ENCODE data around the gene MGMT.

The MGMT gene

GRCh38 chr10:129455625-129456024 lies 11.4 kb upstream of the MGMT start:
- DNase-seq (ENCODE audit: low read depth in 2 of 2), result no peak

- no peak for DNase-seq (ENCODE audit: low read depth in 2 of 2)
Measured at GRCh38 chr10:129459762-129460539, 7.1 kb upstream of the MGMT start.

DNA sequence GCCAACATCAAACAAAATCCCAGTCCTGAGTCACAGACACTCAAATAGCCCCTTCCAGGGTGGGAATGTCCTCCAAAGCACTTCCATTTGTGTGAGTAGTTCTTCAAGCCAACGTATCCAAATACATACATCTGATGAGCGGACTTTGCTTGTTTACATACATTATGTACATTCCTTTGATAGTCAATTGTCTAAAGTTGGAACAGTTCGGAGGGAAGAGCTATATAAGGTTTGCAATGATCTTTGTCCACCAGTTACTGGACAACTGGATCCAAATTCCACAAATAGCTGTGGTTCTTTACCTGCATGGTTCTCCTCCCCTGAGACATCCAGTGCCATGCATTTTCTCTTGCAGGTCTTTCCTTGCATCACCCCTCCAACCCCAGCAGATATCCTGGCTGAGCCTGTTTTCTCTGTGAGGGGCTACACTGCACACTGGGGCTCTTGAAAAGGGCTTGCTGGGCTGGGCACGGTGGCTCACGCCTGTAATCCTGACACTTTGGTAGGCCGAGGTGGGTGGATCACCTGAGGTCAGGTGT lies 4.7 kb upstream of the MGMT start:
- DNase-seq (ENCODE audit: low read depth in 2 of 2), result no peak

DNA sequence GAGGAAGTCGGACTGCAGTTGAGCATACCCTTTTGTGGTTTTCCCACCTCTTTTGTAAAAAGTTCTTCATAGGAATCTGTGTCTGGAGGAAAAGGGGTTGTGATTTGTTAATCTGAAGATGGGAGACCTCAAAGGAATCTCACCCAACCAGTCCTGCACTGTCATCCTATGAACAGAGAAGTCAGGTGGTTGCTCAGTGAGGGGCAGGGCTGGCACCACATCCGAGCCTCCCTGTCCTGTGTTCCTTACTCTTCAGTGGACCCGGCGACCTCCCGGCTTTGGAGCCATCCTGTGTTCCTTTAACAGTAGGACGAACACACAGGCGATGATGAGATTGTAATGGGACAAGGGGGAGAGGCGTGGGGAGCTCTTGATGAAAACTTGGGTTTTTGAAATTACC lies 2.8 kb upstream of the MGMT start:
- no peak for DNase-seq (ENCODE audit: low read depth in 2 of 2)

- DNase-seq (ENCODE audit: low read depth in 2 of 2), result no peak
Measured at GRCh38 chr10:129465796-129466702, 992 bp upstream of the MGMT start.

GRCh38 chr10:129467359-129468064 lies 471 bp downstream of the MGMT start:
- no peak for DNase-seq (ENCODE audit: low read depth in 2 of 2)

GRCh38 chr10:129468187-129468586 lies 1.1 kb downstream of the MGMT start:
- DNase-seq (ENCODE audit: low read depth in 2 of 2), result no peak

GRCh38 chr10:129470103-129470851 lies 3.2 kb downstream of the MGMT start:
- no peak for DNase-seq (ENCODE audit: low read depth in 2 of 2)

DNA sequence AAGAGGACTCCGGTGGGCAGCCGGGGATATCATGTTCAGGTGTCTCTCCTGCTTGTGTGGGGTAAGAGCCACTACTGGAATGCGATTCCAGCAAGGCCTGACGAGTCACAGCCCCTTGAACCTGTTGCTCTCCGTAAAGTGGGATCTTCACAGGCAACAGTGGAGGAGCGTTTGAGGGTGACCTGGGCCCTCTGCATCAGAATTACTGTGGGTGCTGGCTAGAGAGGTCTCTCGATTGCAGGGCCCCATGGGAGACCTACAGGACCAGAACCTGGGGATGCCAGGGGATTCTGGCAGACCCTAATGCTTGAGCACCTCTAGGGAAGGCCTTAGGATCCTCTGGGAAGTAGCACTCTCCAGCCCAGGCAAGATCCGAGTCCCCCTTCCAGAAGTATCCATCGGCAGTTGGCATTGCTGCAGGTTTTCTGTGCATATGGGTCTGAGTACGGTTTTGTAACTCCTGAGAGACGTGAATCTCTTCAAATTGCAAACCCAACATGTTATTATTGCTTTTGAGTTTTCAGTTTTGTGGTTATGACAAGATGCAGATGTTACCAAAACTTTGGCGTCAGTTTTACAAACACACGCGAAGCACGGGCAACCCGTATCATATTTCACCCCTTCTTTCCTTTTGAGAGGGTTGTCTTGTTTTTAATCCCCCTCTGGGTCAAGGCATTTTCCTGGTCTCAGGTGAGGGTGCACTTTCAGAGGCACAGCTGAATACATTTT lies 4.6 kb downstream of the MGMT start:
- DNase-seq (ENCODE audit: low read depth in 2 of 2), result no peak

GRCh38 chr10:129472696-129473555 lies 5.9 kb downstream of the MGMT start:
- no peak for DNase-seq (ENCODE audit: low read depth in 2 of 2)

DNA sequence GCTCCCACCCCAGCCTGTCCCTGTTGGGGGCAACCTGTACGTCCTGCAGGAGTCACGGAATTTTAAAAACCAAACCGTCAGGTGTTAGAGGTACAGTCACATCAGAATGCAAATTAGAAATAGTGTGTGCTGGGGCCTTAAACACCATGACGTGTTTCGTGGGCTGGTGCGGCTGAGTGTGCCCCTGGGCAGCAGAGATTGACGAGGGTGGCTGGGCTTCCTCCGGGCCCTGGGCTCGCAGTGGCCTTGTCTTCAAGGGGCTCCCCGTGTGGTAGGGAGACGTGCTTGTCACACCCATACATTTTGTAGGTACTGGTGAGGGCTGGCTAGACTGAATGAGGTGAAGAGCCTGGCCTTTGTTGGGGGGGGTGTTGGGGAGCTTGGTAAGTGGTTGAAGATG lies 7.6 kb downstream of the MGMT start:
- DNase-seq (ENCODE audit: low read depth in 2 of 2), result no peak

GRCh38 chr10:129476431-129476830 lies 9.4 kb downstream of the MGMT start:
- DNase-seq (ENCODE audit: low read depth in 2 of 2), result no peak

- no peak for DNase-seq (ENCODE audit: low read depth in 2 of 2)
Measured at GRCh38 chr10:129477051-129477450, 10.0 kb downstream of the MGMT start.

GRCh38 chr10:129481641-129482040 lies 14.6 kb downstream of the MGMT start:
- DNase-seq (ENCODE audit: low read depth in 2 of 2), result no peak

DNA sequence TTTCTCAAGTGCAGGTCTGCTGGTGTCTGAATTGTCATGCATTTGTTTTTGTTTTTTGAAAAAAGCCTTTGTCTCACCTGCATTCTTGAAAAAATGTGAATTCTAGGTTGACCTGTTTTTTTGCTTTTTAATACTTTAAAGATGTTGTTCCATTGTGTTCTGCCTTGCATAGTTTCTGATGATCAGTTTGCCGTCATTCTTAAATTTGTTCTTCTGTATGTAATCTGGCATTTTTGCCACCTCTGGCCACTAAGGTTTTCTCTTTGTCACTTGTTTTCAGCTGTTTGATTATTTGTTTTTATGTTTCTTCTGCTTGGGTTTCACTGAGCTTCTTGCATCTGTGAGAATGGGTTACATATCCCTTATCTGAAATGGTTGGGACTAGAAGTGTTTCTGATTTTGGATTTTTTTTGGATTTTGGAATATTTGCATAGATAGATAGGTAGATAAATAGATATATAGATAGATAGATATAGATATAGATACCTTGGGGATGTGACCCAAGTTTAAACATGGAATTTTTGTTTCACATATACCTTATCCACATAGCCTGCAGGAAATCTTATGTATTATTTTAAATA lies 16.5 kb downstream of the MGMT start:
- no peak for DNase-seq (ENCODE audit: low read depth in 2 of 2)

- no peak for DNase-seq (ENCODE audit: low read depth in 2 of 2)
Measured at GRCh38 chr10:129486805-129487204, 19.8 kb downstream of the MGMT start.

GRCh38 chr10:129491123-129491734 lies 24.2 kb downstream of the MGMT start:
- DNase-seq (ENCODE audit: low read depth in 2 of 2), result no peak

DNA sequence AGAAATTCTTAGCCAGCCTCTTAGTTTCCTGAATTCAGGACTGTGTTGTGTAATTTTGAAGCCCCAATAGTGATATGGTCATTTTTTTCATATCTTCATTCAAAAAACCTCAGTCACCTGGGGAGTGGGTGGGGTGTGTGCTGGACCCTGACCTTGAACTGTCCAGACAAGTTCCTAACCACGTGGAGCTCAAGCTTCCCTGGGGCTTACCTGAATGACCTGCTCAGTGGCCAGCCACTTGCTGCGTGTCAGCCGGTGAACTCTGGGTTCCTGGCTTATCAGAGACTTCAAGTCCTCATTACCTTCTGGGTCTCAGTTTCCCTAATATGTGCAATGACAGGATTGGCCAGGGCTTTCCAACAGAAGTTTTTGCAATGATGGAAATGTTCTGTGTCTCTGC lies 27.1 kb downstream of the MGMT start:
- DNase-seq (ENCODE audit: low read depth in 2 of 2), result no peak

GRCh38 chr10:129494740-129495139 lies 27.7 kb downstream of the MGMT start:
- DNase-seq (ENCODE audit: low read depth in 2 of 2), result no peak

Data from stimulated activated CD4-positive, alpha-beta T cell treated with anti-CD3 and anti-CD28 coated beads, Interleukin-15, amount 100 ng/mL, for 48 hours (primary cell).